H9 (cell line): ENCODE measurements around the gene CALR. TPM values are rescaled to one million over a fixed set of nuclear protein-coding genes. Genes with fewer than 3 reads are reported as not detected.

Source experiments
- DNase-seq: peaks from one replicate; pipeline ENCODE4 v3.0.0-alpha.2; 2017
- H2AFZ ChIP-seq: one replicate; pipeline ENCODE4 v1.6.1; 2013; ENCODE audit warnings: mild to moderate bottlenecking, low read length, control low read depth, moderate library complexity
- H2AK5ac ChIP-seq: 2 replicates; pipeline ENCODE4 v1.6.1; 2013; ENCODE audit warnings: low read length, control low read depth, mixed read lengths; ENCODE audit not compliant: insufficient read length
- H2BK120ac ChIP-seq: one replicate; pipeline ENCODE4 v1.6.1; 2013; ENCODE audit warnings: low read depth, mild to moderate bottlenecking, low read length, control low read depth, inconsistent platforms; ENCODE audit not compliant: poor library complexity, severe bottlenecking
- H2BK12ac ChIP-seq: 2 replicates; pipeline ENCODE4 v1.6.1; 2013; ENCODE audit warnings: low read length, control low read depth, mixed read lengths, low read depth; ENCODE audit not compliant: insufficient read length
- H2BK15ac ChIP-seq: 2 replicates; pipeline ENCODE4 v1.6.1; 2013; ENCODE audit warnings: low read depth, low read length, control low read depth
- H2BK20ac ChIP-seq: one replicate; pipeline ENCODE4 v1.6.1; 2013; ENCODE audit warnings: low read depth, mild to moderate bottlenecking, low read length, control low read depth, inconsistent platforms; ENCODE audit not compliant: poor library complexity, severe bottlenecking
- H2BK5ac ChIP-seq: 2 replicates; pipeline ENCODE4 v1.6.1; 2013; ENCODE audit warnings: low read length, control low read depth, mixed read lengths; ENCODE audit not compliant: insufficient read length
- H3K14ac ChIP-seq: 2 replicates; pipeline ENCODE4 v1.6.1; 2013; ENCODE audit warnings: low read length, control low read depth; ENCODE audit not compliant: insufficient read depth
- H3K18ac ChIP-seq: 2 replicates; pipeline ENCODE4 v1.6.1; 2013; ENCODE audit warnings: low read depth, mild to moderate bottlenecking, mixed read lengths, low read length, control low read depth; ENCODE audit not compliant: insufficient read length
- H3K23ac ChIP-seq: 2 replicates; pipeline ENCODE4 v1.6.1; 2013; ENCODE audit warnings: low read length, control low read depth, mixed read lengths, low read depth; ENCODE audit not compliant: insufficient read length
- H3K23me2 ChIP-seq: 2 replicates; pipeline ENCODE4 v1.6.1; 2013; ENCODE audit warnings: low read depth, mild to moderate bottlenecking, mixed read lengths, low read length, control low read depth; ENCODE audit not compliant: insufficient read length, poor library complexity, severe bottlenecking
- H3K27ac ChIP-seq: 2 replicates; pipeline ENCODE4 v1.5.1; 2013; ENCODE audit warnings: low read length, control low read depth, mixed read lengths, low read depth; ENCODE audit not compliant: insufficient read length
- H3K27me3 ChIP-seq: 2 replicates; pipeline ENCODE4 v1.6.1; 2013; ENCODE audit warnings: low read length, control low read depth, inconsistent platforms; ENCODE audit not compliant: insufficient read depth
- H3K4ac ChIP-seq: 2 replicates; pipeline ENCODE4 v1.6.1; 2013; ENCODE audit warnings: low read depth, mild to moderate bottlenecking, control low read depth, inconsistent platforms, low read length, moderate library complexity
- H3K4me1 ChIP-seq: 2 replicates; pipeline ENCODE4 v1.6.1; 2013; ENCODE audit warnings: low read length, control low read depth, inconsistent platforms; ENCODE audit not compliant: insufficient read depth
- H3K4me2 ChIP-seq: 2 replicates; pipeline ENCODE4 v1.6.1; 2013; ENCODE audit warnings: low read length, control low read depth, mixed read lengths; ENCODE audit not compliant: insufficient read length, insufficient read depth
- H3K56ac ChIP-seq: 2 replicates; pipeline ENCODE4 v1.6.1; 2013; ENCODE audit warnings: low read depth, mild to moderate bottlenecking, mixed read lengths, low read length, control low read depth; ENCODE audit not compliant: insufficient read length
- H3K79me1 ChIP-seq: 2 replicates; pipeline ENCODE4 v1.6.1; 2013; ENCODE audit warnings: low read depth, mild to moderate bottlenecking, moderate library complexity, low read length, control low read depth, inconsistent platforms; ENCODE audit not compliant: insufficient read depth, poor library complexity, severe bottlenecking
- H3K79me2 ChIP-seq: 2 replicates; pipeline ENCODE4 v1.6.1; 2013; ENCODE audit warnings: low read length, control low read depth, inconsistent platforms; ENCODE audit not compliant: insufficient read depth
- H3K9ac ChIP-seq: 2 replicates; pipeline ENCODE4 v1.6.1; 2013; ENCODE audit warnings: low read length, control low read depth, mixed read lengths; ENCODE audit not compliant: insufficient read length; ENCODE audit errors: extremely low read depth
- H3K9me3 ChIP-seq: one replicate; pipeline ENCODE4 v1.6.1; 2013; ENCODE audit warnings: low read depth, low read length, inconsistent platforms; ENCODE audit not compliant: control insufficient read depth
- H3T11ph ChIP-seq: one replicate; pipeline ENCODE4 v1.6.1; 2013; ENCODE audit warnings: mild to moderate bottlenecking, low read length, control low read depth, inconsistent platforms
- H4K20me1 ChIP-seq: one replicate; pipeline ENCODE4 v1.6.1; 2013; ENCODE audit not compliant: control insufficient read depth, insufficient read length, insufficient read depth
- H4K5ac ChIP-seq: 2 replicates; pipeline ENCODE4 v1.6.1; 2013; ENCODE audit warnings: low read depth, mild to moderate bottlenecking, mixed read lengths, low read length, control low read depth; ENCODE audit not compliant: insufficient read length
- H4K8ac ChIP-seq: replicated peaks from 2 replicates; pipeline ENCODE4 v1.6.1; 2013; ENCODE audit warnings: low read length, control low read depth, mixed read lengths, low read depth; ENCODE audit not compliant: insufficient read length
- H4K91ac ChIP-seq: 2 replicates; pipeline ENCODE4 v1.6.1; 2013; ENCODE audit warnings: low read depth, mild to moderate bottlenecking, moderate library complexity, mixed read lengths, low read length, control low read depth; ENCODE audit not compliant: insufficient read length
- H3K27ac Mint-ChIP-seq, 3 experiments: 2 replicates in 2 of 3; 3 replicates in 1 of 3; pipeline ENCODE4 v1.8.0; 2020 to 2021; ENCODE audit warnings: mixed read lengths in 3 of 3, mild to moderate bottlenecking in 1 of 3, moderate library complexity in 1 of 3
- H3K27me3 Mint-ChIP-seq: 2 replicates; pipeline ENCODE4 v1.8.0; 2021; ENCODE audit warnings: low read depth, mild to moderate bottlenecking, moderate library complexity, mixed read lengths
- H3K36me3 Mint-ChIP-seq, 3 experiments: 2 replicates in 2 of 3; 3 replicates in 1 of 3; pipeline ENCODE4 v1.8.0; 2020 to 2021; ENCODE audit warnings: low read depth in 3 of 3, mixed read lengths in 3 of 3; ENCODE audit not compliant: insufficient read depth in 1 of 3
- H3K4me1 Mint-ChIP-seq, 2 experiments: 2 replicates each; pipeline ENCODE4 v1.8.0; 2020; ENCODE audit warnings: mixed read lengths in 2 of 2
- H3K4me3 Mint-ChIP-seq, 2 experiments: 2 replicates in 1 of 2; 3 replicates in 1 of 2; pipeline ENCODE4 v1.8.0; 2020 to 2021; ENCODE audit warnings: mild to moderate bottlenecking in 2 of 2, mixed read lengths in 2 of 2, moderate library complexity in 1 of 2
- H3K9me3 Mint-ChIP-seq, 2 experiments: 2 replicates in 1 of 2; 3 replicates in 1 of 2; pipeline ENCODE4 v1.8.0; 2020; ENCODE audit warnings: mild to moderate bottlenecking in 2 of 2, mixed read lengths in 2 of 2, moderate library complexity in 1 of 2
- WGBS: extraction: QIAGEN DNeasy Blood & Tissue Kit; methylation state at CpG from one replicate; pipeline ENCODE4 v1.1.7; 2013; ENCODE audit warnings: missing lambda C conversion rate, low lambda C conversion rate, mixed read lengths; ENCODE audit not compliant: insufficient read length; ENCODE audit errors: extremely low coverage; 5-methylcytosine and 5-hydroxymethylcytosine counted together
- total RNA-seq: library from RNA; stranded (reverse); gene quantifications from 2 replicates; pipeline ENCODE4 v1.2.1, GENCODE V29; 2021
- TF ChIP-seq, protein P1 (sequence below): fragments of 200-600 bp; sonication (generic); conservative IDR thresholded peaks from 3 replicates; pipeline ENCODE4 v1.8.0; 2021; ENCODE audit warnings: antibody characterized with exemption, mild to moderate bottlenecking

Gene CALR
- total RNA-seq, 1 experiment from 2014 or later = 887 TPM

DNA sequence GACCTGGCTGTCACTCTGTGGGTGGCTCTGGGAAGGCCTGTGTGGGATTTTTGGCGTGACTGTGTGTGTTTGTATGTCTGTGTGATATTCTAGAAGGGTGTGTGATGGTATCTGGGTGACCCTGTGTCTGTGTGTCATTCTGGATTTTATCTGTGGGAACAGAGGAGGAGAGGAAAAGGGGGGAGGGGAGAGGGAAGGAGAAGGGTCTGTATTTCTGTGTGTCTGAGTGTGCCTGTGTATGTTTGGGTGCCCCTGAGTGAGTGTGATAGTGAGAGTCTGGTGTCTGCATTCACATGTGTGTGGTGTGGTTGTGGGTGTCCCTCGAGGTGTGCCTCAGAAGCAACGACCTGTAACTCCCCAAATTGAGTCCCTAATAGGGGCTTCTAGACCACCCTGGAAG, 48.8 kb downstream of the CALR start:
- H3K9ac ChIP-seq = no peak overlapping the region
- H3K79me1 ChIP-seq = no peaks in the 10 kb centered on the region
- H2AFZ ChIP-seq = no peak overlapping the region
- H3K23me2 ChIP-seq = no peaks in the 10 kb centered on the region
- Mint-ChIP-seq H3K9me3 (no peaks in the 10 kb centered on the region; a peak in 2 of 5 replicates), H3K36me3 (no peaks in the 10 kb centered on the region), H3K27ac (no peak overlapping the region), H3K4me3 (no peak overlapping the region), H3K27me3 (peaks cover 18% of the 10 kb centered on the region), H3K4me1 (peaks cover 8 to 12% of the 10 kb centered on the region in 2 experiments)
- no peak overlapping the region for H3K4me2 ChIP-seq
- no peak overlapping the region for H4K5ac ChIP-seq
- no peak overlapping the region for H2BK5ac ChIP-seq
- no peak overlapping the region for H2AK5ac ChIP-seq
- no peak overlapping the region for H2BK120ac ChIP-seq
- no peak overlapping the region for H3T11ph ChIP-seq
- no peak overlapping the region for H2BK15ac ChIP-seq
- no peaks in the 10 kb centered on the region for H4K20me1 ChIP-seq
- no peaks in the 10 kb centered on the region for H3K79me2 ChIP-seq
- H3K56ac ChIP-seq = no peak overlapping the region
- H3K23ac ChIP-seq = no peak overlapping the region
- no peak overlapping the region for H3K18ac ChIP-seq
- no peak overlapping the region for H2BK20ac ChIP-seq
- H3K4ac ChIP-seq = no peak overlapping the region
- no CpG with 5 or more reads among the region's 3 CpGs for WGBS
- H3K4me1 ChIP-seq = no peaks in the 10 kb centered on the region
- H4K91ac ChIP-seq = no peak overlapping the region
- H3K27ac ChIP-seq = no peak overlapping the region
- TF ChIP-seq, protein P1, sequence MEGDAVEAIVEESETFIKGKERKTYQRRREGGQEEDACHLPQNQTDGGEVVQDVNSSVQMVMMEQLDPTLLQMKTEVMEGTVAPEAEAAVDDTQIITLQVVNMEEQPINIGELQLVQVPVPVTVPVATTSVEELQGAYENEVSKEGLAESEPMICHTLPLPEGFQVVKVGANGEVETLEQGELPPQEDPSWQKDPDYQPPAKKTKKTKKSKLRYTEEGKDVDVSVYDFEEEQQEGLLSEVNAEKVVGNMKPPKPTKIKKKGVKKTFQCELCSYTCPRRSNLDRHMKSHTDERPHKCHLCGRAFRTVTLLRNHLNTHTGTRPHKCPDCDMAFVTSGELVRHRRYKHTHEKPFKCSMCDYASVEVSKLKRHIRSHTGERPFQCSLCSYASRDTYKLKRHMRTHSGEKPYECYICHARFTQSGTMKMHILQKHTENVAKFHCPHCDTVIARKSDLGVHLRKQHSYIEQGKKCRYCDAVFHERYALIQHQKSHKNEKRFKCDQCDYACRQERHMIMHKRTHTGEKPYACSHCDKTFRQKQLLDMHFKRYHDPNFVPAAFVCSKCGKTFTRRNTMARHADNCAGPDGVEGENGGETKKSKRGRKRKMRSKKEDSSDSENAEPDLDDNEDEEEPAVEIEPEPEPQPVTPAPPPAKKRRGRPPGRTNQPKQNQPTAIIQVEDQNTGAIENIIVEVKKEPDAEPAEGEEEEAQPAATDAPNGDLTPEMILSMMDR = no peak
- no peak overlapping the region for H4K8ac ChIP-seq
- DNase-seq = no peak
- no peak overlapping the region for H2BK12ac ChIP-seq
- peaks cover 10% of the 10 kb centered on the region; the same call in 1 of the 2 replicates for H3K27me3 ChIP-seq
- H3K9me3 ChIP-seq = no peaks in the 10 kb centered on the region
- no peak overlapping the region for H3K14ac ChIP-seq
